Fibroblast of peridontal ligament (primary cell): ENCODE measurements around the gene MRPS11.
"Not testable (repeated sequence)": the region's sequence is repeated elsewhere in the genome, so short reads cannot be mapped to it uniquely, and the experiment has no call there.

Experiments
- DNase-seq: peaks from one replicate; pipeline ENCODE4 v3.0.0-alpha.2; 2010; ENCODE audit errors: extremely low read depth

MRPS11 gene

DNA sequence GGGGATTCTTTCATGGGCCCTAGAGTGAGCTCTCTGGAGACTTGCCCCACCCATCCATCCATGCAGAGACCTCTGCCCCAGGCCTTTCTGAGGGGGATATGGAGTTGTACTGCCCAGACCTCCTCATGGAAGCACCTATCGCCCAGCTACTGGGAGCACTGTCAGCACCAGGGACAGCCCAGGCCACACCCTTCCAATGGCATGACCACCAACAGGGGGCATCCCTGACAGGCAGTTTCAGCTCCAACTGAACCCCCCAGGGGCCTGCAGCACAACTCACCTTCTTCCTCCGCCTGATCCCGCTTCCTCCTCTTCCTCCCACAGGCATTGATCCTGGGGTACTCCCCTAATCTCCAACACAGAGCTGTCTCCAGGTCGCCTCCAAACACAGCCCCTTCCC is 21.8 kb downstream of the MRPS11 start:
- DNase-seq, result no peak

DNA sequence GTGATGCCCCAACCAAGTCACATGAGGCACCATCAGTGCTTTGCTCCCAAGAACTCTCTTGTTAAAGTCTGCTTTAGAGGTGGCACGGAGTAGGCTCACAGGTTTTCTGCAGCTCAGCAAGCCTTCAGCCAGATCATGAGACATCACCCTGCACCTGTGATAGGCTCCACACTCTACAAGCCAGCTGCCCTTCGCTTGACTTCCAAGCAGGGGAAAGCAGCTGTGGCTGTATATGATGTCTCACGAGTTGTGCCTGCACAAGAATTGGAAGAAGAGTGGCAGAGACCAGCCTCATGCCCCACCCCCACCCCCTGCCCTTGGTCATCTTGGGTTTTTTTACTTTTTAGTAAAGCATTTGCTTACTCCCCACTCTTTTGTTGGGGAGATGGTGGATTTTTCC is 22.5 kb downstream of the MRPS11 start:
- DNase-seq, result no peak

DNA sequence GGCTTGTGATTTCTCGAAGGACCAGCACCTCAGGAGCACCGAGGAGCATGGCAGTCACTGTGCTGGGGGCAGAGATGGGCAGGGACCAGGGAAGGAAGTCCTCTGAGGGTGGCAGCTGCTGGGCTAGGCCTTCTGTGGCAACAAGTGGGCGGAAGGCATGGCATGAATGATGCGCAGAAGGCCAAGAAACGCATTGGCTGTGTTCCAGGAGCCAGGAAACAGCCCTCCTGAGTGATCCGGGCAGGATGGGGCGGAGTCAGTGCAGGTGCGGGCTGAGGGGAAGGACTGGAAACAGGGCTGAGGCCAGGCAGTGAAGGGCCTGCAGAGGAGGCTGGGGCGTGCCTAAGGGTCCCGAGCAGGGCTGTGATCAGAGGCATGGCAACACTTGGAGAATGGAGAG is 23.6 kb downstream of the MRPS11 start:
- no peak for DNase-seq

- DNase-seq, result no peak
These were observed 26.3 kb downstream of the MRPS11 start for GRCh38 chr15:88493844-88494243.

- no peak for DNase-seq
These were observed 29.7 kb downstream of the MRPS11 start for GRCh38 chr15:88497109-88497765.

GRCh38 chr15:88498996-88499395 is 31.5 kb downstream of the MRPS11 start:
- DNase-seq, result no peak

DNA sequence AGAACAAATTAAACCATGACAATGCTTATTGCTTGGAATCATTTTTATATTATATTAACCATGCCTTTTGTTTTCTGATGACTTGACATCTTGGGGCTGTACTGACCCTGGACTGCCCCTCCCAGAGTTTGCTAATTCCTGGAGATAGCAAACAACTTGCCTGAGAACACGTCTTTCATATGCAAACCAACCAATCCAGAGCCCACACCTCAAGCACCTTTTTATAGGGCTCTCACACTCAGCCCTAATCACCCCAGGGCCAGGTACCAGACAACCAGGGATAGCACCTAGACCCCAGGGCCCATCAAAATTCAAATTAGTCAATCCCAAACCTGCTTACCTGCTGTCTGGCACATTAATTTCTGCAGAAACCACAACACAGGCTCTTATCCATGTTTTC is 36.9 kb downstream of the MRPS11 start:
- DNase-seq, result no peak

DNA sequence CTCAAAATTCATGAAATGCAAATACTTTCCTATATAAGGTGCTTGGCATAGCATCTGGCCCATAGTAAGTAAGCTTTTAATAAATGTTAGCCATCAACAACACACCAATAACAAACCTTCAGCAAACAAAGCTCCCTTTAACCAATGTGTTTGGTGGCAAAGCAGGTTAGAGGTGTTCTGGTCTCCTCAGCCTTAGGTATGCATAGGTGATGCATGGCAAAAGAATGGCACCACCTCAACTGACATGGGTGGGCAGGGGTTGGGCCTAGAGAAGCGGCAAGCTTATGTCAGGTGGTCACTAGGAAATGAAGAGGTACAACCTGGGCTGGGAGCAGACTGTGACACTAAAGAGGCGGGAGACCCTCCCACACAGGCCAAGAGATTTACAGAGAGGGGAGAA is 38.2 kb downstream of the MRPS11 start:
- no peak for DNase-seq

GRCh38 chr15:88506628-88507027 is 39.1 kb downstream of the MRPS11 start:
- no peak for DNase-seq

- no peak for DNase-seq
These were observed 41.8 kb downstream of the MRPS11 start for GRCh38 chr15:88509321-88509720.

DNA sequence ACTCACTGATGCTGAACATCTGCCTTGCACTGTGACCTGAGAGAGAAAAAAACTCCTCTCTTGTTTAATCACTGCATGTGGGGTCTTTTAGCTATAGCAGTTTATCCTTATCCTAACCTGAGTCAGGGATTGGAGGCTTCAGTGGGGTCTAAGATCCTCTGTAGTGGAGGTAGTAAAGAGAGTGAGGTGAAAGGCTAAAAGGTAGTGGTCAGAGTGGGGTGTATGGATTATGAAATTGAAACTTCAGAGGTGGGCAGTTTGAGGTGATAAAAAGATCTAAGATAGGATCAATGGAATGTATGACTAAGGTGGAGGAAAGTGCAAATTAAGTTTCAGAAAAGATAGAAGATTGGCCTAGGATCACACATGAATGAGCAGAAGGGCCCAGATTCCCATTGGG is 42.5 kb downstream of the MRPS11 start:
- no peak for DNase-seq

- no peak for DNase-seq
These were observed 43.7 kb downstream of the MRPS11 start for GRCh38 chr15:88511161-88511560.

- DNase-seq, result no peak
These were observed 44.6 kb downstream of the MRPS11 start for GRCh38 chr15:88512078-88512477.

DNA sequence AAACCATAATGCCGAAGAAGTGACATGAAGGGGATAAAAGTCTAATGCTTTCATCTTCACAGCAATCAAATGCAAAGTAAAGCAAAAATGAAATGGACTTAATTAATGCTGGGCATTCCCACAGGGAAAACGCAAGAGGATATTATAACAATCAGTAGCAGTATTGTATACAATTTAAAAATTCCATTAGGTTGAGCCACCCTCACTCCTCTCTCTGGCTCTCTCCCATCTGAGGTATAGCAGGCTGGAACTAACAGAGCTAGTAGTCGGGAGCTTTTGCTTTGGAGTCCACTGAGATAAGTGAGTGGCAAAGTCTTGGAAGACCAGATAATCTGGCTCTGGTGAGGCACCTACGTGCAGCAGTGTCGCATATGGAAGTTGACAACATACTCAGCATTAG is 45.1 kb downstream of the MRPS11 start:
- no peak for DNase-seq

DNA sequence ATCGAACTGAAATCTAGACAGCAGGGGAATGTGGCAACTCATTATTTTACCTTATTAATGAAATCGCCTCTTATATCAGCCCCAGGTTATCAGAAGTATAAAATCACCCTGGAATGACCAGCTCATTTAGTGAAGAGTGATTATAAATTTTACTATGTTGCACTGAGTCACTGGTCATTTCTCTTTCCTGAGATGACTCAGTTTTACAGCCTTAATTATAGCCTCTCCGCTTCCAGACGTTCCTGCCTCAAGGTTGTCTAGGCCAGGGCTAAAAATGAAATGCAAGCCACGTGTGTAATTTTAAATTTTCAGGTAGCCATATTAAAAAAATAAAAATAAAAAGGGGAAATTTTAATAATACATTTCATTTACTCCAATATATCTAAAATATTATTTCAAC is 45.7 kb downstream of the MRPS11 start:
- peak; percentile 25 for DNase-seq

GRCh38 chr15:88518903-88519302 is 51.4 kb downstream of the MRPS11 start:
- no peak for DNase-seq

DNA sequence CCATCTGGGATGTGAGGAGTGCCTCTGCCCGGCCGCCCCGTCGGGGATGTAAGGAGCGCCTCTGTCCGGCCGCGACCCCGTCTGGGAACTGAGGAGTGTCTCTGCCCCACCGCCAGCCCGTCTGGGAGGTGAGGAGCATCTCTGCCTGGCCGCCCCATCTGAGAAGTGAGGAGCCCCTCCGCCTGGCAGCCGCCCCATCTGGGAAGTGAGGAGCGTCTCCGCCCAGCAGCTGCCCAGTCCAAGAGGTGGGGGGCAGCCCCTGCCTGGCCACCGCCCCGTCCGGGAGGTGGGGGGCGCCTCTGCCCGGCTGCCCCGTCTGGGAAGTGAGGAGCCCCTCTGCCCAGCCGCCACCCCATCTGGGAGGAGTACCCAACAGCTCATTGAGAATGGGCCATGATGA is 56.6 kb downstream of the MRPS11 start:
- DNase-seq, result not testable (repeated sequence)

DNA sequence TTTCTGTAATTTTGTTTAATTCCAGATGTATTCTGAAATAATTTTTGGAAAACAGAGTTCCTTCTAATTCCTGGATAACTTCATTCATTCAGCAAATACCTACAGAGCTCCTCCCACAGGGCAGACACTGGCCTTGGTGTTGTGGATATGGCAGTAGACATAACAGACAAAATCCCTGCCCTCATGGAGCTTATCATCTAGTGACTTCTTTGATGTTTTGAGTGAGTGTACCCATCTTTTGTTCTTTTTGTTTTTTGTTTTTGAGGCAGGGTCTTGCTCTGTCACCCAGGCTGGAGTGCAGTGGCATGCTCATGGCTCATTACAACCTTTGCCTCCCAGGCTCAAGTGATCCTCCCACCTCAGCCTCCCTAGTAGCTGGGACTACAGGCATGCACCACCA is 57.9 kb downstream of the MRPS11 start:
- no peak for DNase-seq

DNA sequence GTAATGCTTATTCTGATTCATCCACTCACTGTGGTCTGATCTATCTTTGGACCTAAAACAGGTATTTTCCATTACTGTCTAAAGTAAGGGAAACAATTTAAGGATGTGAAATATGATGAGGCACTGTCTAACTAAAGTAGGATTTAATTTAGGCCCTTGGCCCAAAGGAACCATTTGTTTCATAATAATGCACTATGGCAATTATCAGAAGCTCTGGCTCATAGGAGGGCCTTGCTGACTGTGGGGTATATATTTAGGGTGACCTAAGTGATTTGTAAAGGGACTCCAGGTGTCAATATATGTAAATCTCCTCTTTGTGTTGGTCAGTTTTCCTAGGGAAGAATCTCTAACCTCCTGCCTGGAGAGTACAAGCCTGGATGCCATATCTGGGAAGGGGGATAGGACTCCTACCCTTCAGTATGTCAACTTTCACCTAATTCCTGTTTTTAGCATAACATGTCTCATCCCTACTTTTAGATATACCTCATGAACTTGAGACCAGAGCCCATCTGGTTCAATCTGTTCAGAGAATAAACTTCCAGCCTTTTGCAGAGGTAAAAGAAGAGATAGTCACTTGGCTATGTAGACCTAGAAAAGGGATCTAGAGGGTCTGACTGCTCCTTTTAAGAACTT is 58.9 kb downstream of the MRPS11 start:
- DNase-seq, result no peak

GRCh38 chr15:88529021-88529630 is 61.6 kb downstream of the MRPS11 start:
- DNase-seq, result peak; percentile 75
